Measurements from ENCODE around the gene COA7. TPM values are rescaled to one million over a fixed set of nuclear protein-coding genes. Genes with fewer than 3 reads are reported as not detected.

COA7 gene
- total and polyA plus RNA-seq, 2 of the 4 experiments (the other 2 are of a cell fraction) = 9.3 to 20.3 TPM

- DNase-seq = no peak
- BruUV-seq (replicated peaks) = no TSS peak
- H3K27me3 ChIP-seq (ENCODE audit: control insufficient read depth, insufficient read depth, low read length) = no peaks in the 10 kb centered on the region
- no peak overlapping the region for H2BK20ac ChIP-seq (ENCODE audit: low read depth, low read length)
- no peak overlapping the region for H3K14ac ChIP-seq (replicated peaks; ENCODE audit: low read depth, low read length)
- ChIA-PET CTCF (no interaction called here), POLR2A (ENCODE audit: unreplicated experiment) (no interaction called here)
- dilution Hi-C loops (cut with HindIII; ENCODE audit: low sequenced_read_pairs, unreplicated experiment) (no loop called here), intact Hi-C loops (cut with micrococcal nuclease) (no loop called here), in situ Hi-C loops (cut with MboI; ENCODE audit: low sequenced_read_pairs) (no loop called here)
- H2BK5ac ChIP-seq (ENCODE audit: low read depth, low read length, poor library complexity, severe bottlenecking) = no peak overlapping the region
- H3K56ac ChIP-seq (ENCODE audit: extremely low read depth, insufficient read depth, low read length) = no peak overlapping the region
- H3K9me3 ChIP-seq (ENCODE audit: control insufficient read depth, insufficient read depth, low read length) = no peaks in the 10 kb centered on the region
- no peak overlapping the region for H3K4me2 ChIP-seq (ENCODE audit: low read depth, low read length)
- no peak overlapping the region for H2AK9ac ChIP-seq (replicated peaks; ENCODE audit: low read depth, low read length, poor library complexity)
- WGBS, 2 experiments (ENCODE audit: extremely low coverage in 2 of 2, insufficient read length in 1 of 2) = no CpG with 5 or more reads among the region's 4 CpGs
- no peak for TF ChIP-seq MAZ (IDR thresholded peaks at IDR 0.05; ENCODE audit: borderline replicate concordance, low read depth, low read length)
- TF ChIP-seq CTCF (conservative IDR thresholded peaks at IDR 0.05; ENCODE audit: low read depth, low read length) = no peak
- TF ChIP-seq ELK1 (IDR thresholded peaks at IDR 0.05; ENCODE audit: borderline replicate concordance, low read depth, low read length) = no peak
- no peak for TF ChIP-seq CEBPB (IDR thresholded peaks at IDR 0.05; ENCODE audit: low read depth, low read length)
- TF ChIP-seq CHD1 (IDR thresholded peaks at IDR 0.05; ENCODE audit: low read depth, low read length) = no peak
- TF ChIP-seq NFE2L2 (IDR thresholded peaks at IDR 0.05; ENCODE audit: low read depth, low read length) = no peak
- TF ChIP-seq FOS (IDR thresholded peaks at IDR 0.05; ENCODE audit: low read depth, low read length) = no peak
- TF ChIP-seq USF2 (IDR thresholded peaks at IDR 0.05; ENCODE audit: low read depth, low read length) = no peak
- no peak overlapping the region for H3K27ac ChIP-seq (ENCODE audit: insufficient read depth, low read length)
- H4K5ac ChIP-seq (ENCODE audit: low read depth, low read length) = no peak overlapping the region
- H3K4me3 ChIP-seq (ENCODE audit: insufficient read depth, low read depth, low read length) = no peak overlapping the region
- no peak overlapping the region for H2AFZ ChIP-seq (replicated peaks; ENCODE audit: low read length, poor library complexity)
- no peak overlapping the region for H2BK15ac ChIP-seq (ENCODE audit: low read depth, low read length)
- H3K9ac ChIP-seq (ENCODE audit: low read depth, low read length) = no peak overlapping the region
- H4K91ac ChIP-seq (ENCODE audit: insufficient read depth, low read depth, low read length) = no peak overlapping the region
- H3K4ac ChIP-seq (ENCODE audit: low read depth, low read length) = no peak overlapping the region
- peaks cover 18 to 55% of the 10 kb centered on the region in 2 experiments for H3K79me1 ChIP-seq (ENCODE audit: low read depth in 1 of 2, low read length in 2 of 2)
- ATAC-seq (ENCODE audit: low read depth) = no peak
- 0 out of 2 replicates have a peak, but pooled peaks cover 5% of the 10 kb centered on the region for H4K20me1 ChIP-seq (ENCODE audit: insufficient read depth, low read length)
- no peak overlapping the region for H3K18ac ChIP-seq (ENCODE audit: low read depth, low read length)
- 0 out of 2 replicates have a peak, but pooled peaks cover 2% of the 10 kb centered on the region for H3K4me1 ChIP-seq (ENCODE audit: control insufficient read depth, insufficient read depth, low read length)
- H2AK5ac ChIP-seq (ENCODE audit: low read depth, low read length) = no peak overlapping the region
- H4K8ac ChIP-seq (ENCODE audit: low read depth in 2 of 2, low read length in 2 of 2) = no peak overlapping the region
- peaks cover 16% of the 10 kb centered on the region for H3K36me3 ChIP-seq (ENCODE audit: control insufficient read depth, insufficient read depth, low read length)
- H2BK120ac ChIP-seq (ENCODE audit: low read depth, low read length) = no peak overlapping the region
- H3K9me1 ChIP-seq (ENCODE audit: insufficient read depth, low read length) = peaks cover 4% of the 10 kb centered on the region
- H3K23ac ChIP-seq (ENCODE audit: low read depth, low read length) = no peak overlapping the region
Observed at GRCh38 chr1:52692697-52693096, 5.5 kb downstream of the COA7 start.
